AG04449 (cell line): Measurements from ENCODE around the gene MGA.

Source experiments
- CTCF ChIA-PET: fragments of 350-600 bp; formaldehyde crosslinking; extraction: SDS; loops from one replicate; lab custom pipeline; 2021; ENCODE audit warnings: antibody characterized with exemption; lab: Yijun Ruan, JAX
- POLR2A ChIA-PET: fragments of 400-600, 350-600 bp; formaldehyde crosslinking; extraction: SDS; loops from one replicate; lab custom pipeline; 2020; ENCODE audit warnings: antibody characterized with exemption, inconsistent platforms; lab: Yijun Ruan, JAX
- DNase-seq: peaks from one replicate; pipeline ENCODE4 v3.0.0-alpha.2; 2010; ENCODE audit warnings: low read depth, low spot score
- H3K4me3 ChIP-seq: 2 replicates; pipeline ENCODE4 v1.5.1; 2011; ENCODE audit warnings: low read depth, mild to moderate bottlenecking, control low read depth, low read length
- CTCF ChIP-seq: IDR thresholded peaks from one replicate; pipeline ENCODE4 v1.5.1; 2011; ENCODE audit warnings: mild to moderate bottlenecking, moderate library complexity, low read length, control low read depth, inconsistent platforms; ENCODE audit not compliant: insufficient read depth; ENCODE audit errors: missing control alignments

The MGA gene

GRCh38 chr15:41659190-41659589 is 1.0 kb upstream of the MGA start:
- H3K4me3 ChIP-seq = no peak overlapping the region
- TF ChIP-seq CTCF = no peak
- ChIA-PET POLR2A (no interaction called here), CTCF (interaction anchor here (1.3 kb wide), 1 partner anchor 101 kb away, joined by 3 read pairs; no protein-coding TSS in a partner anchor)
- DNase-seq = no peak

DNA sequence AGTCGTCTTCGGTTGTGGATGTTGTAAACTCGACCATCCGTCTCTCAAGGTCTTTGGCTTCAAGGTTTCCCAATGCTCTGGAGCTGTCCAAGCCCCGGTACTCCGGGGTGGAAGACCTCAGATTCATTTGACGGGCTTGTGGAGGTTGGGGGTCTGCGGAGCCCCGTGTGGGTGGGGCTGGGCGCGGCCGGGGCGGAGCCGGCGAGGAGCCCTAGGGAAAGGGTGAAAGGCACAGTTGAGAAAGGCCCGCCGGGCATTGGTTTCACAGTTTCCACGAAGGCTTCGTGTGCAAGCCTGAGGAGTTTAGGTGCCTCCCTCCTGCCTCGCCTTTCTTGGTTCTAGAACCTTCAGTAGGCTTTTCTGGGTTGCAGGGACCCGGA is 360 bp upstream of the MGA start:
- POLR2A ChIA-PET = interaction anchor here (0.9 kb wide), 1 partner anchor 53 kb away, joined by 3 read pairs; no protein-coding TSS in a partner anchor
- TF ChIP-seq CTCF = no peak
- DNase-seq = no peak
- CTCF ChIA-PET = interaction anchor here (0.8 to 1.3 kb wide), 5 partner anchors 13 to 152 kb away, joined by 3 to 4 read pairs (median 3); no protein-coding TSS in a partner anchor
- H3K4me3 ChIP-seq = peak overlapping the region; percentile 76

- POLR2A ChIA-PET = interaction anchor here (0.9 to 1.2 kb wide), 2 partner anchors 13 to 54 kb away, joined by 3 read pairs; no protein-coding TSS in a partner anchor
Observed at GRCh38 chr15:41661078-41661517, 893 bp downstream of the MGA start.

GRCh38 chr15:41661518-41662225 is 1.5 kb downstream of the MGA start:
- TF ChIP-seq CTCF = no peak
- DNase-seq = no peak
- peak overlapping the region; percentile 76 for H3K4me3 ChIP-seq
- ChIA-PET CTCF (interaction anchor here (1.5 kb wide), 1 partner anchor 13 kb away, joined by 3 read pairs; no protein-coding TSS in a partner anchor), POLR2A (no interaction called here)

More at GRCh38 chr15:41661078-41661517, 893 bp downstream of the MGA start:
- no peak for DNase-seq
- no peak for TF ChIP-seq CTCF
- peak overlapping the region; percentile 76 for H3K4me3 ChIP-seq
- CTCF ChIA-PET = interaction anchor here (0.9 to 1.5 kb wide), 5 partner anchors 13 to 57 kb away, joined by 3 to 4 read pairs (median 3); no protein-coding TSS in a partner anchor

- TF ChIP-seq CTCF = no peak
- no peak overlapping the region for H3K4me3 ChIP-seq
- DNase-seq = no peak
- POLR2A ChIA-PET = no interaction called here
- CTCF ChIA-PET = no interaction called here
Observed at GRCh38 chr15:41666353-41666920, 6.2 kb downstream of the MGA start.

DNA sequence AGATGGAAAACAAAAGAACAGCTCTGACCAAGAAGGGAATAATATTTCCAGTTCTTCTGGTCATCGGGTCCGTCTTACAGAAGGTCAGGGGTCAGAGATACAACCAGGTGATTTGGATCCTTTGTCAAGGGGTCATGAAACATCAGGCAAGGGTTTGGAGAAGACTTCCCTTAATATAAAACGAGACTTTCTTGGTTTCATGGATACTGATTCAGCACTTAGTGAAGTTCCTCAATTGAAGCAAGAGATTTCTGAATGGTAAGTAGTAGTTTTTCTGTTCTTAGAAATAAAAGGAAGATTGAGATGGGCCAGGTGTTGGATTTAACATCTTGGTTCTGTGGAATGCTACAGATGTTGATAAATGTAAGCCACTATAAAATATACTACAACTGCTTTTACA is 9.5 kb downstream of the MGA start:
- TF ChIP-seq CTCF = no peak
- ChIA-PET CTCF (no interaction called here), POLR2A (no interaction called here)
- DNase-seq = no peak
- H3K4me3 ChIP-seq = no peak overlapping the region
